GM20000 (cell line): ENCODE results near the gene ANKS1B.

Experiments
- DNase-seq: peaks from one replicate; pipeline ENCODE4 v3.0.0; 2012; ENCODE audit warnings: low spot score
- TF ChIP-seq, protein P1 (sequence below): IDR thresholded peaks from 2 replicates; pipeline ENCODE4 v1.5.1; 2012; ENCODE audit warnings: mild to moderate bottlenecking, control low read depth; ENCODE audit errors: extremely low read depth, missing control alignments

ANKS1B gene

DNA sequence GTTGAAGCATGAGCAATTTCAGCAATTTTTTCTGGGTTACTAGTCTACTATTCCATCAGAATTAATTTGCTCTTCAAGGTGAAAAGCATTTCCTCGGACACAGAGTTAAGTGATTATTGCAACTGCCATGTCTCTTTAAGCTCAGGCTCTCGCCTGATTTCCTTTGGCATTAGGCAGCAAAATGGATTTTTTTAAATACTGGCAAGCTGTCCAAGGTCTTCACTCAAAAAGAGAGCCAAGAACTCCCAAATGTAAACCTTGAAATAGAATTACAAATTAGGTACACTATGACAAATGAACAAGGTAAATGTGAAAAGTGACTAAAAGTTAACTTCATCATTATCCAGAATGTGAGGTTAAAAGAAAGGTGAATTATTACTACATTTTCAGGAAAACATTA is 225.3 kb downstream of the ANKS1B start:
- DNase-seq = no peak
- TF ChIP-seq, protein P1, sequence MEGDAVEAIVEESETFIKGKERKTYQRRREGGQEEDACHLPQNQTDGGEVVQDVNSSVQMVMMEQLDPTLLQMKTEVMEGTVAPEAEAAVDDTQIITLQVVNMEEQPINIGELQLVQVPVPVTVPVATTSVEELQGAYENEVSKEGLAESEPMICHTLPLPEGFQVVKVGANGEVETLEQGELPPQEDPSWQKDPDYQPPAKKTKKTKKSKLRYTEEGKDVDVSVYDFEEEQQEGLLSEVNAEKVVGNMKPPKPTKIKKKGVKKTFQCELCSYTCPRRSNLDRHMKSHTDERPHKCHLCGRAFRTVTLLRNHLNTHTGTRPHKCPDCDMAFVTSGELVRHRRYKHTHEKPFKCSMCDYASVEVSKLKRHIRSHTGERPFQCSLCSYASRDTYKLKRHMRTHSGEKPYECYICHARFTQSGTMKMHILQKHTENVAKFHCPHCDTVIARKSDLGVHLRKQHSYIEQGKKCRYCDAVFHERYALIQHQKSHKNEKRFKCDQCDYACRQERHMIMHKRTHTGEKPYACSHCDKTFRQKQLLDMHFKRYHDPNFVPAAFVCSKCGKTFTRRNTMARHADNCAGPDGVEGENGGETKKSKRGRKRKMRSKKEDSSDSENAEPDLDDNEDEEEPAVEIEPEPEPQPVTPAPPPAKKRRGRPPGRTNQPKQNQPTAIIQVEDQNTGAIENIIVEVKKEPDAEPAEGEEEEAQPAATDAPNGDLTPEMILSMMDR = no peak

DNA sequence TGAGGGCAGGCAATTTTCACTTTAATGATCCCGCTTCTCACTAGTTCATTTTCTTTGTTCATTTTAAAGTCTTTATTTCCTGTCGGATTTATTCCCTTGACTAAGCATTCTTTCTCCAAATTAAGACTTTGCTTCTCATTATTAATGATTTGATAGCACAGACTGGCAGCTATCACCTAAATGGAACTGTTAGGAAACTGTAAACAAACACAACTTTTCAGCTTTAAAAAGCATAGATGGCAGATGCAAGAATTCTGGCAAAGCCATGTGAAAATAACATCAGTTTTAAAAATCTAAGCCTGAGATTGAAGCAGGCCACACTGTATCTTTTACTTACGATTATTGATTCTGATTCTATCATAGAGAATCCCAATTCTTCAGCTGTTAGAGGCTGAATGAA is 225.7 kb downstream of the ANKS1B start:
- TF ChIP-seq, protein P1 = no peak

DNA sequence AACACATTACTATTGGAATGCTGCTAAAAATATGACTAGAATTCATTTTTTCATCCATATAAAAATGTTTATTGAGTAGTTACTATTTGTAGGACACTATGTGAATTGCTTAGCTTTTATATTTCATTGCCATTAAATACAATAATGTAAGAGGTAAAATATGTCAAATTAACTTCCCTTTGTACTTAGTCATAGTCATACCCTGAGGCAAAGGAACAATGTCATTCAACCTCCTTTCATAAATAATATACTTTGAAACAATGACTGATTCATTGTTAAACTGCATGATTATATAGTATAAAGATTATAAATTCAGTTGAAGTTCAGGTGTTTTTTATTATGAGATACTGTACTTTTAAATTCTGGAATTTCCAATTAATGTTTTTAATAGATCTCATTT is 232.0 kb downstream of the ANKS1B start:
- DNase-seq = no peak
- TF ChIP-seq, protein P1 = no peak

More for the DNA sequence above, 225.7 kb downstream of the ANKS1B start:
- no peak for DNase-seq

DNA sequence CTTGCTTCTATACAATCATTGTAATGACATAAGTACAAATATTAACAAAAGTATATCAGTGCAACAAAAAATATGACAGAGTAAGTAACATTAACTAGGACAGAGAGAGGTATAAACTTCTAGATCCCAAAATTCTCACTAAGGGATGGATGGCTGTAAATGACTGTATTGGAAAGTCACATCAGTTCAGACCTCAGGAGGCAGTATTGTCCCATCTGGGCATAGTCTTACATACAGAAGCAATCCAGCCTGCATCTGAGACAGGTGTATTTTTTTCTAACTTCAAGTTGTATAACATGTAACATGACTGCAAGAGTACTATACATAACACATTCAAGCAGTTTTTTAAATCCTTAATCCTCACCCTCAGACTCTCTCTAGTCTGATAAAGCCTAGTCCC is 238.2 kb downstream of the ANKS1B start:
- no peak for DNase-seq
- TF ChIP-seq, protein P1 = no peak

DNA sequence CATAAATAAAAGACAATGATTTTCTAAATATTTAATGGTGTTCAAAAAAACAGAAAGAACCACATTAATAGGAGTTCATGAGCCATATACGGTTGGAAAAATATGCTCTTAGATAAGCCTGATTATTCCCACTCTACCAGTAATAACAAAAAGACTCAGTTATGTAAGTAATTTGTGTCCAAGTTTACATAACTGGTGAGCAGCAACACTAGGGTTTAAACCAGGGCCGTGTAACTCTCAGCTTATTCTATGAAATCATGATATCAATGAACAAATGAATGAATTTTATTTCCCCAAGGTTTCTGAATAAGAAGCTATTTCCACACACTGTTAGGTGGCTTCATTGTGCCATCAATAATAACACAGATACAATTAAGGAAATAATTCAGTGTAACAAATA is 238.8 kb downstream of the ANKS1B start:
- TF ChIP-seq, protein P1 = no peak
- DNase-seq = no peak

DNA sequence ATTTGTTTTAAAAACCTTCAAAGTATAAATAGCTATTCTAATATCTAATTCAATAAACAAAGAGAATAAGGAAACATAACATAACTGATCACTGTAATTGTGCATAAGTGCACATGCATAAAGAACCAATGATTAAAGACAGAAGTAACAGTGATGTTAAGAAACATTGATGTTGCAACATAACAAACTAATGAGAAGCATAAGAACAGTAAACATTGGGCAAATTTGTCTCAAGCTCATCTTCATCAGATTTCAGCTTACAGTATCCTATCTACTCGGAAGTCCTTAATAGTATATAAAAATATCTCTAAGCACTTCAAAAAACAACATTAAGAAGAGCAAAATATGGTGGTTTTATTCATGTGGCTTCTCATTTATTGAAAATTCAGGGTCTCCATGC is 239.6 kb downstream of the ANKS1B start:
- no peak for DNase-seq
- TF ChIP-seq, protein P1 = no peak

DNA sequence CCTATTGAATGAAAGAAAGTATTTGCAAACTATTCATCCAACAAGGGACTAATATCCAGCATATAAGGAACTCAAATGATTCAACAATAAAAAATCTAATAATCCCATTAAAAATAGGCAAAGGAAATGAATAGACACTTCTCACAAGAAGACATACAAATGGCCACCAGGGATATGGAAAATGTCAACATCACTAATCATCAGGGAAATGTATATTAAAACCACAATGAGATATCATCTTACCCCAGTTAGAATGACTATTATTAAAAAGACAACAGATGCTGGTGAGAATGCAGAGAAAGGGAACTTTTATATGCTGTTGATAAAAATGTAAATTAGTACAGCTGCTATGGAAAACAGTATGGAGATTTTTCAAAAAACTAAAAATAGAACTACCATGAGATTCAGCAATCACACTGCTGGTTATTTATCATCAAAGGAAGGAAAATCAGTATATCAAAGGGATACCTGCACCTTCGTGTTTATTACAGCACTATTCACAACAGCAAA is 247.9 kb downstream of the ANKS1B start:
- DNase-seq = no peak
- TF ChIP-seq, protein P1 = no peak

DNA sequence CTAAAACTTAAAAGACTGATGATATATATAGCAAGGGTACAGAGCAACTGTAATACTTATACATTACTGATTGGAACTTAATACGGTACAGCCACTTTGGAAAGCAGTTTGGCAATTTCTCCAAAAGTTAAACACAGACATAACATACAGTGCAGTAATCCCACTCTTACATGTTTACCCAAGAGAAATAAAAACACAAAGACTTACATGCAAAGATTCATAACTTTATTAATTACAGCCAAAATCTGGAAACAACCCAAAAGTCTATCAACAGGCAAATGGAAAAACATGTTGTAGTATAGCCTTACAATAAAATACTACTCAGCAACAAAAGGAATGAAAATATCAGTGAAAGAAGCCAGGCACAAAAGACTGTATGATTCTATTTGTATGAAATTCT is 252.6 kb downstream of the ANKS1B start:
- TF ChIP-seq, protein P1 = no peak
- DNase-seq = no peak
